Right lobe of liver (tissue), 4 donors: ENCODE measurements around the gene EME2.

Experiments
- CTCF ChIP-seq, 4 donors: fragments of 200-600 bp in 3 of 4; fragments of 450-650 bp in 1 of 4; IDR thresholded peaks; one replicate each; pipeline versions ENCODE4 v1.5.1 to v1.8.0; 2016 to 2022; ENCODE audit warnings: antibody characterized with exemption in 4 of 4, mild to moderate bottlenecking in 2 of 4
- POLR2A ChIP-seq: fragments of 450-650 bp; IDR thresholded peaks from one replicate; pipeline ENCODE4 v1.6.1; 2017; ENCODE audit warnings: antibody characterized with exemption, mild to moderate bottlenecking
- donor health status: DM: no; HTN: no; CAD: no.
- donor health status: DM: no; HTN: no; CAD: no.
- donor health status: DM: no; HTN: yes; CAD: no.

DNA sequence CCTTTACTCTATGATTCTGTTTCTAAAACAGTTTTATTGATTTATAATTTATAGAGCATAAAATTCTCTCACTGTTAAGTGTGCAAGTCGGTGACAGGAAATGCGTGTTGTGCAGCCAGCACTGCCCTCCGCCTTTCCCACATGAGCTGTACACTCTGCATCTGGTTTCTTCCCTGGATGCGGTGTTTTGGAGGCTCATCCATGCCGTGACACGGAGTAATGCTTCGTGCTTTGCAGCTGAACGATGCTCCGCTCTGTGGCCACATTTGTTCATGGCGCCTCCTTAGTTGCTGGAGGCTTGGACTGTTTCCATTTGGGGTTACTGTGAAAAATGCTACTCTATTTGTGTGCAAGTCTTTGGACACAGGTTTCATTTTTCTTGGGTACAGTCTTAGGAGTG is 28.1 kb downstream of the EME2 start:
- TF ChIP-seq CTCF (IDR thresholded peaks at IDR 0.05) (no peak), POLR2A (no peak)
